Measurements from ENCODE around the gene SLC16A11. TPM values are rescaled to one million over a fixed set of nuclear protein-coding genes. Genes with fewer than 3 reads are reported as not detected.

Gene SLC16A11
- polyA plus RNA-seq, 1 donor from 2014 or later: not detected

- no peak for TF ChIP-seq EP300 (conservative IDR thresholded peaks at IDR 0.05; ENCODE audit: poor library complexity, severe bottlenecking)
- TF ChIP-seq EZH2 (IDR thresholded peaks at IDR 0.05; ENCODE audit: borderline replicate concordance, insufficient read depth, low read length, poor library complexity, severe bottlenecking): no peak
- no peak for TF ChIP-seq MXI1 (conservative IDR thresholded peaks at IDR 0.05; ENCODE audit: poor library complexity, severe bottlenecking)
- no peak for TF ChIP-seq POLR2AphosphoS5 (IDR thresholded peaks at IDR 0.05)
- TF ChIP-seq CTCF (IDR thresholded peaks at IDR 0.05; ENCODE audit: poor library complexity, severe bottlenecking): no peak
- no peak for TF ChIP-seq TAF1 (IDR thresholded peaks at IDR 0.05; ENCODE audit: low read depth)
- no peak for TF ChIP-seq REST (IDR thresholded peaks at IDR 0.05; ENCODE audit: borderline replicate concordance)
- TF ChIP-seq SMC3 (conservative IDR thresholded peaks at IDR 0.05; ENCODE audit: poor library complexity): no peak
- no peak for TF ChIP-seq RAD21 (conservative IDR thresholded peaks at IDR 0.05)
- H3F3A ChIP-seq (ENCODE audit: insufficient read depth, low read length, poor library complexity, severe bottlenecking): no peaks in the 10 kb centered on the region
- H3K9me3 ChIP-seq (ENCODE audit: low read length): no peaks in the 10 kb centered on the region
- no peaks in the 10 kb centered on the region for H3K27me3 ChIP-seq (ENCODE audit: insufficient read depth, low read depth, low read length)
- no peaks in the 10 kb centered on the region for H4K20me1 ChIP-seq (ENCODE audit: insufficient read depth)
- H3K9me2 ChIP-seq (ENCODE audit: insufficient read depth, low read length): no peaks in the 10 kb centered on the region
- H3K4me2 ChIP-seq (ENCODE audit: low read length): no peak overlapping the region
- H3K79me2 ChIP-seq (replicated peaks; ENCODE audit: insufficient read depth, low read length): no peaks in the 10 kb centered on the region
- H3K4me3 ChIP-seq (ENCODE audit: low read length): no peak overlapping the region
- no peak overlapping the region for H3K27ac ChIP-seq (ENCODE audit: low read length)
- no peak overlapping the region for H3K9ac ChIP-seq (ENCODE audit: low read length)
- H3K36me3 ChIP-seq (ENCODE audit: insufficient read depth, low read length): no peaks in the 10 kb centered on the region
- H2AFZ ChIP-seq (ENCODE audit: low read depth, low read length): no peak overlapping the region
Measured at GRCh38 chr17:7072406-7072805, 28.5 kb upstream of the SLC16A11 start.

GRCh38 chr17:7070712-7071111, 26.8 kb upstream of the SLC16A11 start:
- H3K9me3 ChIP-seq (ENCODE audit: low read length): no peaks in the 10 kb centered on the region
- H3K27ac ChIP-seq (ENCODE audit: low read length): no peak overlapping the region
- H3K4me3 ChIP-seq (ENCODE audit: low read length): no peak overlapping the region
- no peak overlapping the region for H2AFZ ChIP-seq (ENCODE audit: low read depth, low read length)
- H3F3A ChIP-seq (ENCODE audit: insufficient read depth, low read length, poor library complexity, severe bottlenecking): no peaks in the 10 kb centered on the region
- no peaks in the 10 kb centered on the region for H3K27me3 ChIP-seq (ENCODE audit: insufficient read depth, low read depth, low read length)
- H3K79me2 ChIP-seq (replicated peaks; ENCODE audit: insufficient read depth, low read length): no peaks in the 10 kb centered on the region
- no peak overlapping the region for H3K9ac ChIP-seq (ENCODE audit: low read length)
- TF ChIP-seq TAF1 (IDR thresholded peaks at IDR 0.05; ENCODE audit: low read depth) (no peak), RAD21 (conservative IDR thresholded peaks at IDR 0.05) (no peak), EZH2 (IDR thresholded peaks at IDR 0.05; ENCODE audit: borderline replicate concordance, insufficient read depth, low read length, poor library complexity, severe bottlenecking) (no peak), POLR2AphosphoS5 (IDR thresholded peaks at IDR 0.05) (no peak), SMC3 (conservative IDR thresholded peaks at IDR 0.05; ENCODE audit: poor library complexity) (no peak), MXI1 (conservative IDR thresholded peaks at IDR 0.05; ENCODE audit: poor library complexity, severe bottlenecking) (no peak), CTCF (IDR thresholded peaks at IDR 0.05; ENCODE audit: poor library complexity, severe bottlenecking) (no peak), EP300 (conservative IDR thresholded peaks at IDR 0.05; ENCODE audit: poor library complexity, severe bottlenecking) (no peak)
- no peaks in the 10 kb centered on the region for H3K9me2 ChIP-seq (ENCODE audit: insufficient read depth, low read length)
- no peaks in the 10 kb centered on the region for H3K36me3 ChIP-seq (ENCODE audit: insufficient read depth, low read length)
- no peaks in the 10 kb centered on the region for H4K20me1 ChIP-seq (ENCODE audit: insufficient read depth)
- no peak overlapping the region for H3K4me2 ChIP-seq (ENCODE audit: low read length)
